OCI-LY1 (cell line): ENCODE data around the gene IPCEF1.

Source experiments
- H2AFZ ChIP-seq: fragments of 200-600 bp; sonication (generic), shearing (Covaris generic); 2 replicates; pipeline ENCODE4 v1.6.0; 2014; ENCODE audit warnings: antibody characterized with exemption, mild to moderate bottlenecking, low read length
- H3F3A ChIP-seq: fragments of 200-600 bp; sonication (generic), shearing (Covaris generic); 2 replicates; pipeline ENCODE4 v1.6.0; 2014; ENCODE audit warnings: mild to moderate bottlenecking, antibody characterized with exemption, low read length, moderate library complexity; ENCODE audit not compliant: insufficient read depth
- H3K27ac ChIP-seq: fragments of 200-600 bp; sonication (generic); 2 replicates; pipeline ENCODE4 v1.5.1; 2014; ENCODE audit warnings: low read length, mixed run types, mild to moderate bottlenecking, low read depth; ENCODE audit not compliant: poor library complexity, severe bottlenecking
- H3K27me3 ChIP-seq: fragments of 200-600 bp; sonication (generic); 2 replicates; pipeline ENCODE4 v1.6.0; 2014; ENCODE audit warnings: antibody characterized with exemption, mild to moderate bottlenecking, low read length, moderate library complexity; ENCODE audit not compliant: insufficient read depth
- H3K36me3 ChIP-seq: fragments of 200-600 bp; sonication (generic); 2 replicates; pipeline ENCODE4 v1.6.1; 2014; ENCODE audit warnings: mild to moderate bottlenecking, antibody characterized with exemption, low read length, moderate library complexity, mixed read lengths; ENCODE audit not compliant: insufficient read depth
- H3K4me1 ChIP-seq: fragments of 200-600 bp; sonication (generic); 2 replicates; pipeline ENCODE4 v1.5.1; 2014; ENCODE audit warnings: mild to moderate bottlenecking, low read length, moderate library complexity; ENCODE audit not compliant: insufficient read depth, severe bottlenecking
- H3K4me2 ChIP-seq: fragments of 200-600 bp; sonication (generic), shearing (Covaris generic); 2 replicates; pipeline ENCODE4 v1.6.1; 2014; ENCODE audit warnings: low read length
- H3K4me3 ChIP-seq: fragments of 200-600 bp; sonication (generic); 2 replicates; pipeline ENCODE4 v1.5.1; 2014; ENCODE audit warnings: low read length, low read depth, mild to moderate bottlenecking, mixed read lengths; ENCODE audit not compliant: poor library complexity, severe bottlenecking
- H3K79me2 ChIP-seq: fragments of 200-600 bp; shearing (Covaris generic); 2 replicates; pipeline ENCODE4 v1.6.1; 2016; ENCODE audit warnings: mixed run types, low read length, mixed read lengths; ENCODE audit not compliant: insufficient read depth
- H3K9ac ChIP-seq: fragments of 200-600 bp; sonication (generic), shearing (Covaris generic); 2 replicates; pipeline ENCODE4 v1.6.1; 2014; ENCODE audit warnings: mild to moderate bottlenecking, low read length, mixed read lengths
- H3K9me2 ChIP-seq: fragments of 200-600 bp; sonication (generic), shearing (Covaris generic); 2 replicates; pipeline ENCODE4 v1.6.1; 2014; ENCODE audit warnings: low read depth, mild to moderate bottlenecking, low read length, mixed read lengths
- H3K9me3 ChIP-seq: fragments of 200-600 bp; shearing (Covaris generic); 2 replicates; pipeline ENCODE4 v1.6.1; 2014; ENCODE audit warnings: low read length, mixed read lengths
- H4K20me1 ChIP-seq: fragments of 200-600 bp; sonication (generic), shearing (Covaris generic); 2 replicates; pipeline ENCODE4 v1.6.0; 2016; ENCODE audit warnings: mild to moderate bottlenecking, low read length; ENCODE audit not compliant: insufficient read depth
- EZH2 ChIP-seq: fragments of 200-600 bp; sonication (generic), shearing (Covaris generic); IDR thresholded peaks from 2 replicates; pipeline ENCODE4 v1.8.0; 2017; ENCODE audit warnings: borderline replicate concordance, mixed run types, mild to moderate bottlenecking, antibody characterized with exemption, low read length, moderate library complexity, mixed read lengths
- TF ChIP-seq, protein P1 (sequence below): fragments of 200-600 bp; sonication (generic), shearing (Covaris generic); IDR thresholded peaks from 2 replicates; pipeline ENCODE4 v1.5.1; 2017; ENCODE audit warnings: mild to moderate bottlenecking, antibody characterized with exemption, low read length, moderate library complexity, mixed read lengths

IPCEF1 gene

GRCh38 chr6:154223296-154223695, 133.3 kb downstream of the IPCEF1 start:
- Histone ChIP-seq H3K4me2 (no peak overlapping the region), H4K20me1 (no peaks in the 10 kb centered on the region), H3K27ac (no peak overlapping the region), H3K4me3 (no peak overlapping the region), H3K4me1 (no peaks in the 10 kb centered on the region), H3K9ac (no peak overlapping the region), H3K27me3 (no peaks in the 10 kb centered on the region), H3K36me3 (no peaks in the 10 kb centered on the region), H3K9me3 (no peaks in the 10 kb centered on the region), H3F3A (no peaks in the 10 kb centered on the region), H3K9me2 (no peaks in the 10 kb centered on the region), H3K79me2 (no peaks in the 10 kb centered on the region), H2AFZ (no peak overlapping the region)
- no peak for TF ChIP-seq EZH2
- TF ChIP-seq, protein P1, sequence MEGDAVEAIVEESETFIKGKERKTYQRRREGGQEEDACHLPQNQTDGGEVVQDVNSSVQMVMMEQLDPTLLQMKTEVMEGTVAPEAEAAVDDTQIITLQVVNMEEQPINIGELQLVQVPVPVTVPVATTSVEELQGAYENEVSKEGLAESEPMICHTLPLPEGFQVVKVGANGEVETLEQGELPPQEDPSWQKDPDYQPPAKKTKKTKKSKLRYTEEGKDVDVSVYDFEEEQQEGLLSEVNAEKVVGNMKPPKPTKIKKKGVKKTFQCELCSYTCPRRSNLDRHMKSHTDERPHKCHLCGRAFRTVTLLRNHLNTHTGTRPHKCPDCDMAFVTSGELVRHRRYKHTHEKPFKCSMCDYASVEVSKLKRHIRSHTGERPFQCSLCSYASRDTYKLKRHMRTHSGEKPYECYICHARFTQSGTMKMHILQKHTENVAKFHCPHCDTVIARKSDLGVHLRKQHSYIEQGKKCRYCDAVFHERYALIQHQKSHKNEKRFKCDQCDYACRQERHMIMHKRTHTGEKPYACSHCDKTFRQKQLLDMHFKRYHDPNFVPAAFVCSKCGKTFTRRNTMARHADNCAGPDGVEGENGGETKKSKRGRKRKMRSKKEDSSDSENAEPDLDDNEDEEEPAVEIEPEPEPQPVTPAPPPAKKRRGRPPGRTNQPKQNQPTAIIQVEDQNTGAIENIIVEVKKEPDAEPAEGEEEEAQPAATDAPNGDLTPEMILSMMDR: no peak

DNA sequence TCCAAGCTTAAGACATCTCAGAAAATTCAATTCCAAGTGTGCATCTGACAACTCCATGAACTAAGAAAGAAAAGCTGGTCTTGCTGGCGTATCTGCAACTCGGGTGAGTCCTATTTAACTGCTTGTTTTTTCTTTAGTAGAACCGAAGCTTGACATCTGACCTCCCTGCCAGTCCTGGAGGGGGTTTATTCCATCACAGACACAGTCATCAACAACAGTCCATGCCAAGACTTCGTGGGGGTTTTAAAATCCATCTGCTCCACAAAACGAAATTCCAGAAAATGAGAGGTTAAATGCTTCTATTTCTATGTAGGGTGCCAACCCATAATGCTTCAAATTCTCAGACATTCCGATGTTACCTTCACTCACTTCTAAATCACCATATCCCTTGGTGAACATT, 133.9 kb downstream of the IPCEF1 start:
- no peaks in the 10 kb centered on the region for H3K79me2 ChIP-seq
- no peak overlapping the region for H3K9ac ChIP-seq
- TF ChIP-seq EZH2: no peak
- TF ChIP-seq, protein P1: no peak
- no peaks in the 10 kb centered on the region for H3K4me1 ChIP-seq
- H3K4me3 ChIP-seq: no peak overlapping the region
- H3K36me3 ChIP-seq: no peaks in the 10 kb centered on the region
- no peaks in the 10 kb centered on the region for H4K20me1 ChIP-seq
- no peaks in the 10 kb centered on the region for H3K9me3 ChIP-seq
- H3K4me2 ChIP-seq: no peak overlapping the region
- H3K27ac ChIP-seq: no peak overlapping the region
- H3F3A ChIP-seq: no peaks in the 10 kb centered on the region
- H2AFZ ChIP-seq: no peak overlapping the region
- H3K27me3 ChIP-seq: no peaks in the 10 kb centered on the region
- H3K9me2 ChIP-seq: no peaks in the 10 kb centered on the region

- Histone ChIP-seq H4K20me1 (no peaks in the 10 kb centered on the region), H3K27ac (no peak overlapping the region), H3K36me3 (no peaks in the 10 kb centered on the region), H2AFZ (no peak overlapping the region), H3K4me1 (no peaks in the 10 kb centered on the region), H3K4me3 (no peak overlapping the region), H3K79me2 (no peaks in the 10 kb centered on the region), H3K27me3 (no peaks in the 10 kb centered on the region), H3K9me2 (no peaks in the 10 kb centered on the region), H3F3A (no peaks in the 10 kb centered on the region), H3K9ac (no peak overlapping the region), H3K4me2 (no peak overlapping the region), H3K9me3 (no peaks in the 10 kb centered on the region)
- no peak for TF ChIP-seq EZH2
- TF ChIP-seq, protein P1: no peak
Observed at GRCh38 chr6:154219250-154219649, 137.4 kb downstream of the IPCEF1 start.
